ENCODE data around the gene POLR3H.

POLR3H gene

GRCh38 chr22:41499624-41500280 lies 44.5 kb downstream of the POLR3H start:
- ATAC-seq, result no peak
- no peak for DNase-seq (ENCODE audit: low spot score in 2 of 2)
- Mint-ChIP-seq H3K4me1 (no peaks in the 10 kb centered on the region), H3K36me3 (peaks cover 56% of the 10 kb centered on the region), H3K4me3 (no peak overlapping the region), H3K9me3 (no peaks in the 10 kb centered on the region), H3K27ac (peak overlapping the region; percentile 59)

GRCh38 chr22:41498303-41498835 lies 45.9 kb downstream of the POLR3H start:
- no peak for ATAC-seq
- no peaks in the 10 kb centered on the region for H3K4me1 Mint-ChIP-seq
- H3K9me3 Mint-ChIP-seq, result no peaks in the 10 kb centered on the region
- no peak overlapping the region for H3K27ac Mint-ChIP-seq
- no peak overlapping the region for H3K4me3 Mint-ChIP-seq
- no peak for DNase-seq (ENCODE audit: low spot score in 2 of 2)
- peaks cover 42% of the 10 kb centered on the region for H3K36me3 Mint-ChIP-seq

- peaks cover 30% of the 10 kb centered on the region for H3K4me1 Mint-ChIP-seq
- ATAC-seq (no peak), DNase-seq (ENCODE audit: low spot score in 2 of 2) (no peak)
- H3K9me3 Mint-ChIP-seq, result no peaks in the 10 kb centered on the region
- H3K27ac Mint-ChIP-seq, result peak overlapping the region; percentile 74
- no peaks in the 10 kb centered on the region for H3K36me3 Mint-ChIP-seq
- no peak overlapping the region for H3K4me3 Mint-ChIP-seq
These were observed 52.7 kb downstream of the POLR3H start for GRCh38 chr22:41491374-41492100.

GRCh38 chr22:41488596-41489385 lies 55.5 kb downstream of the POLR3H start:
- no peak overlapping the region for H3K4me3 Mint-ChIP-seq
- peaks cover 45% of the 10 kb centered on the region for H3K4me1 Mint-ChIP-seq
- no peaks in the 10 kb centered on the region for H3K9me3 Mint-ChIP-seq
- DNase-seq (ENCODE audit: low spot score in 2 of 2), result no peak
- H3K36me3 Mint-ChIP-seq, result peaks cover 4% of the 10 kb centered on the region
- H3K27ac Mint-ChIP-seq, result peak overlapping the region; percentile 37
- ATAC-seq, result no peak

- H3K9me3 Mint-ChIP-seq, result no peaks in the 10 kb centered on the region
- DNase-seq (ENCODE audit: low spot score in 2 of 2) (no peak), ATAC-seq (no peak)
- no peak overlapping the region for H3K4me3 Mint-ChIP-seq
- no peak overlapping the region for H3K27ac Mint-ChIP-seq
- peaks cover 48% of the 10 kb centered on the region for H3K4me1 Mint-ChIP-seq
- H3K36me3 Mint-ChIP-seq, result peaks cover 6% of the 10 kb centered on the region
These were observed 56.2 kb downstream of the POLR3H start for GRCh38 chr22:41488076-41488475.

- DNase-seq (ENCODE audit: low spot score in 2 of 2), result no peak
- no peaks in the 10 kb centered on the region for H3K9me3 Mint-ChIP-seq
- H3K36me3 Mint-ChIP-seq, result peaks cover 10% of the 10 kb centered on the region
- peak overlapping the region; percentile 43 for H3K27ac Mint-ChIP-seq
- no peak overlapping the region for H3K4me3 Mint-ChIP-seq
- H3K4me1 Mint-ChIP-seq, result peaks cover 56% of the 10 kb centered on the region
- no peak for ATAC-seq
These were observed 57.0 kb downstream of the POLR3H start for GRCh38 chr22:41487037-41487935.

- no peaks in the 10 kb centered on the region for H3K9me3 Mint-ChIP-seq
- DNase-seq (ENCODE audit: low spot score in 2 of 2) (no peak), ATAC-seq (no peak)
- H3K4me1 Mint-ChIP-seq, result peaks cover 62% of the 10 kb centered on the region
- H3K27ac Mint-ChIP-seq, result peak overlapping the region; percentile 34
- H3K4me3 Mint-ChIP-seq, result no peak overlapping the region
- peaks cover 10% of the 10 kb centered on the region for H3K36me3 Mint-ChIP-seq
These were observed 59.2 kb downstream of the POLR3H start for GRCh38 chr22:41485033-41485432.

GRCh38 chr22:41482319-41482935 lies 61.8 kb downstream of the POLR3H start:
- H3K4me3 Mint-ChIP-seq, result no peak overlapping the region
- no peaks in the 10 kb centered on the region for H3K9me3 Mint-ChIP-seq
- DNase-seq (ENCODE audit: low spot score in 2 of 2) (no peak), ATAC-seq (peak; percentile 37)
- peaks cover 71% of the 10 kb centered on the region for H3K4me1 Mint-ChIP-seq
- peak overlapping the region; percentile 86 for H3K27ac Mint-ChIP-seq
- H3K36me3 Mint-ChIP-seq, result peaks cover 10% of the 10 kb centered on the region

- no peak overlapping the region for H3K4me3 Mint-ChIP-seq
- H3K27ac Mint-ChIP-seq, result peak overlapping the region; percentile 86
- no peaks in the 10 kb centered on the region for H3K9me3 Mint-ChIP-seq
- ATAC-seq (no peak), DNase-seq (ENCODE audit: low spot score in 2 of 2) (no peak)
- peaks cover 10% of the 10 kb centered on the region for H3K36me3 Mint-ChIP-seq
- H3K4me1 Mint-ChIP-seq, result peaks cover 67% of the 10 kb centered on the region
These were observed 62.3 kb downstream of the POLR3H start for GRCh38 chr22:41481925-41482318.

GRCh38 chr22:41481131-41481830 lies 63.0 kb downstream of the POLR3H start:
- Mint-ChIP-seq H3K36me3 (peaks cover 10% of the 10 kb centered on the region), H3K27ac (peak overlapping the region; percentile 86), H3K4me1 (peaks cover 60% of the 10 kb centered on the region), H3K4me3 (no peak overlapping the region), H3K9me3 (no peaks in the 10 kb centered on the region)
- no peak for DNase-seq (ENCODE audit: low spot score in 2 of 2)
- ATAC-seq, result no peak

- ATAC-seq (no peak), DNase-seq (ENCODE audit: low spot score in 2 of 2) (no peak)
- Mint-ChIP-seq H3K36me3 (peaks cover 16% of the 10 kb centered on the region), H3K4me3 (no peak overlapping the region), H3K27ac (no peak overlapping the region), H3K4me1 (peaks cover 54% of the 10 kb centered on the region), H3K9me3 (no peaks in the 10 kb centered on the region)
These were observed 63.9 kb downstream of the POLR3H start for GRCh38 chr22:41480397-41480735.

- Mint-ChIP-seq H3K4me1 (peaks cover 54% of the 10 kb centered on the region), H3K9me3 (no peaks in the 10 kb centered on the region), H3K27ac (peak overlapping the region; percentile 60), H3K36me3 (peaks cover 16% of the 10 kb centered on the region), H3K4me3 (no peak overlapping the region)
- DNase-seq (ENCODE audit: low spot score in 2 of 2), result no peak
- no peak for ATAC-seq
These were observed 64.4 kb downstream of the POLR3H start for GRCh38 chr22:41479671-41480396.

GRCh38 chr22:41478891-41479521 lies 65.3 kb downstream of the POLR3H start:
- peaks cover 12% of the 10 kb centered on the region for H3K36me3 Mint-ChIP-seq

More at GRCh38 chr22:41478891-41479521, 65.3 kb downstream of the POLR3H start:
- peak; percentile 48 for ATAC-seq
- DNase-seq (ENCODE audit: low spot score in 2 of 2), result no peak
- H3K27ac Mint-ChIP-seq, result peak overlapping the region; percentile 60
- H3K4me1 Mint-ChIP-seq, result peaks cover 53% of the 10 kb centered on the region
- H3K4me3 Mint-ChIP-seq, result no peak overlapping the region
- no peaks in the 10 kb centered on the region for H3K9me3 Mint-ChIP-seq

Data from stimulated activated effector memory CD8-positive, alpha-beta T cell treated with anti-CD3 and anti-CD28 coated beads, Interleukin-12 subunit alpha, Interleukin-12 subunit beta, amount 100 ng/mL, for 72 hours (primary cell).